ENCODE results near the gene OMP.

DNA sequence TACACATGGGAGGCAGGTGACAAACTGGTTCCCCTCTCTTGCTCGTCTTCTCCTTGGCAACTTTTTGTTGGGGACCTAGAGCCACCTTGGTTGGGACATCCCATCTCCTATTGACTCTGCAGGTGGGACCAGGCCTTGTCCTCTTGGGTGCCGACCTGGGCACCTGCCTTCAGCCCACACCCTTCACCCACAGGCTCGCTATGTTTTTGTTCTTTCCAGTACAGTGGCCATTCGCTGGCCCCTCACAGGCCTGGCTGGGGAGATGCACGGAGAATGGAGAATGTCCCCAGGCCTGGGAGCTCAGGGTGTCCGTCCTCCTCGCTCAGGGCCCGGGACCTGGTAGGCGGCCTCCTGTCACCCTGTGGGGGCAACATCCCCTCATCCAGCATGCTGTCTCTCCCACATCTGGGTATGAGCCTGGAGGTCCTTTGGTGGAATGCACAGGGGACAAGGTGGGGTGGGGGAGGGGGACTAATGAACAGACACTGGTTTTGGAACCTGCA, 14.9 kb upstream of the OMP start:
- TF ChIP-seq CTCF (IDR thresholded peaks at IDR 0.05) (no peak), ZFX (IDR thresholded peaks at IDR 0.05; ENCODE audit: borderline replicate concordance) (no peak)

All from 22Rv1 (cell line).